ENCODE data around the gene COPG1.

DNA sequence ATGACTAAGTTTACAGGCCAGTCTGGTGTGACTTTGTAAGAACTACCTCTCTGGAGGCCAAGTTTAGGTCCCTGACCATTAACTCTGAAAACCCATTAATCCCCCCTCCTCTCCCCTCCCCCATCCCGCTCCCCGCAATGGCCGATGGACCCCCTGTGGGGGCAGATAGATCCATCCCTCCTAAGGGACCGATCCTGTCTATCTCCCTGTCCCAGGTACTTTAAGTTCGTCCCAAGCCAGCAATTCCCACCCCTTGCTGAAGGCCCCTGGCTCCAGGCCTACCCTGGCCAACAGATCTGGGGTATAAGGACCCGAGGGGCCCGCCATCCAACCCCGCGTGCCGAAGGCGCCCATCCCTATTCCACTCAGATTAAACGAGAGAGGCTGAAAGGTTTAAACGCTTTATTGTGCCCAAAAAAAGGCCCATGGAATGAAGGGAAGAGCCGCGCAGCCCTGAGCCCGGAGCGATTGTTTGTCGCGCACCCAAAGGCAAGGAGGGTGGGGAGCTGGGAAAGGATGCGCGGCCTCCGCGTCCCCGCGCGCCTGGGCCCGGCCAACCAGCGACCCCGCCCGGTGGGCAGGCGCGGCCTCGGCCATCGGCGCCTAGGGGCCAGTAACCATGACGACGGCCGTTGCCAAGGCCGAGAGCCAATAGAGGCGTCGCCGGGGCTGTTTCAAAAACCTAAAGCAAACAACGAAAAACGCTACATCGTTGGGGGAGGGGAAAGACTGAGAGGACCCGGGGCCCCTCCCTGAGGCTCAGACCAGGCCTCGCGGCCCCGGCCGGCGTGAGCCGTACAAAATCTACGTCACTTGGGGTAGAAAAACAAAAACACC is 65.2 kb downstream of the COPG1 start:
- TF ChIP-seq EZH2 (IDR thresholded peaks at IDR 0.05) (no peak), POLR2AphosphoS5 (IDR thresholded peaks at IDR 0.05; ENCODE audit: borderline replicate concordance, low read depth, low read length) (peak; percentile 62; the same call in 1 of the 2 replicates)
